Gastrocnemius medialis (tissue), 4 donors: ENCODE results near the gene ADRA2A. TPM values are rescaled to one million over a fixed set of nuclear protein-coding genes. Genes with fewer than 3 reads are reported as not detected.

ENCODE experiments used
- ATAC-seq, 2 donors: fragments of 150-250 bp; one replicate each; pipeline ENCODE4 v1.9.1; 2016
- DNase-seq, 2 donors: peaks; one replicate each; pipeline ENCODE4 v3.0.0-alpha.2; 2019
- H3K27ac ChIP-seq, 4 donors: fragments of 200-600 bp; sonication (generic); 1 replicate in 1 of 4; 2 replicates in 3 of 4; pipeline ENCODE4 v1.5.1; 2016 to 2018; ENCODE audit warnings: mild to moderate bottlenecking in 2 of 4, moderate library complexity in 1 of 4
- H3K27me3 ChIP-seq, 3 donors: fragments of 200-600 bp; sonication (generic) in 2 of 3; 1 replicate in 1 of 3; 2 replicates in 2 of 3; pipeline versions ENCODE4 v1.5.1 to v1.6.0; 2016 to 2019; ENCODE audit warnings: mild to moderate bottlenecking in 1 of 3, moderate library complexity in 1 of 3
- H3K36me3 ChIP-seq, 2 donors: fragments of 200-600 bp; sonication (generic) in 1 of 2; one replicate each; pipeline ENCODE4 v1.5.1; 2017 to 2018
- H3K4me1 ChIP-seq, 2 donors: fragments of 200-600 bp; sonication (generic) in 1 of 2; one replicate each; pipeline ENCODE4 v1.5.1; 2016 to 2017; ENCODE audit warnings: mild to moderate bottlenecking in 2 of 2
- H3K4me3 ChIP-seq, 4 donors: fragments of 200-600 bp; sonication (generic) in 3 of 4; 1 replicate in 1 of 4; 2 replicates in 3 of 4; pipeline ENCODE4 v1.5.1; 2016 to 2019; ENCODE audit warnings: mild to moderate bottlenecking in 2 of 4
- H3K9me3 ChIP-seq, 3 donors: fragments of 200-600 bp; sonication (generic) in 2 of 3; 1 replicate in 1 of 3; 2 replicates in 2 of 3; pipeline ENCODE4 v1.5.1; 2016 to 2019
- CTCF ChIP-seq, 5 experiments: fragments of 450-650 bp in 3 of 5; fragments of 200-600 bp in 2 of 5; sonication (generic) in 2 of 5; IDR thresholded peaks in 4 of 5; conservative IDR thresholded peaks in 1 of 5; 1 replicate in 4 of 5; 2 replicates in 1 of 5; pipeline ENCODE4 v1.5.1; 2016 to 2019; ENCODE audit warnings: antibody characterized with exemption in 5 of 5, mild to moderate bottlenecking in 3 of 5, moderate library complexity in 3 of 5
- POLR2A ChIP-seq, 2 donors: fragments of 450-650 bp; IDR thresholded peaks; one replicate each; pipeline ENCODE4 v1.6.1; 2017; ENCODE audit warnings: antibody characterized with exemption in 2 of 2, mild to moderate bottlenecking in 2 of 2, moderate library complexity in 2 of 2
- in situ Hi-C, 4 donors: fragments of 200-750 bp; cut with MboI; loops; one replicate each; pipeline versions ENCODE4 v1.15.0 to v1.8.0; 2017; ENCODE audit warnings: low sequenced_read_pairs in 4 of 4
- intact Hi-C: fragments of 100-400 bp; cut with DNase I; formaldehyde crosslinking; loops from one replicate; pipeline ENCODE4 v1.15.1; 2023; ENCODE audit warnings: low total_unique reads
- total RNA-seq, 4 donors: library from RNA; depleted of rRNA; stranded (reverse); fragments of >200 nt; gene quantifications; one replicate each; pipeline versions ENCODE4 v1.1.0 to v1.2.3, GENCODE V29; 2016

ADRA2A gene
- total RNA-seq, 4 donors from 2014 or later, result 0.19 to 0.94 (median 0.36) TPM

GRCh38 chr10:111103196-111103840 is 26.5 kb downstream of the ADRA2A start:
- ATAC-seq, result no peak
- in situ Hi-C loops, result no loop called here
- TF ChIP-seq POLR2A (IDR thresholded peaks at IDR 0.05) (no peak), CTCF (IDR thresholded peaks at IDR 0.05 in 4 of 5, conservative IDR thresholded peaks at IDR 0.05 in 1 of 5) (no peak)

GRCh38 chr10:111104811-111105210 is 28.0 kb downstream of the ADRA2A start:
- DNase-seq (no peak), ATAC-seq (no peak)
- H3K4me3 ChIP-seq, result no peak overlapping the region
- TF ChIP-seq CTCF (IDR thresholded peaks at IDR 0.05 in 4 of 5, conservative IDR thresholded peaks at IDR 0.05 in 1 of 5) (no peak), POLR2A (IDR thresholded peaks at IDR 0.05) (no peak)
- H3K9me3 ChIP-seq, result no peaks in the 10 kb centered on the region
- intact Hi-C loops, result no loop called here
- no peaks in the 10 kb centered on the region for H3K27me3 ChIP-seq
- H3K27ac ChIP-seq, result no peak overlapping the region
- no peaks in the 10 kb centered on the region for H3K36me3 ChIP-seq
- in situ Hi-C loops, result no loop called here
- no peaks in the 10 kb centered on the region for H3K4me1 ChIP-seq

More at GRCh38 chr10:111103196-111103840, 26.5 kb downstream of the ADRA2A start:
- H3K4me3 ChIP-seq, result no peak overlapping the region
- no peaks in the 10 kb centered on the region for H3K9me3 ChIP-seq
- no peaks in the 10 kb centered on the region for H3K4me1 ChIP-seq
- intact Hi-C loops, result no loop called here
- H3K36me3 ChIP-seq, result no peaks in the 10 kb centered on the region
- DNase-seq, result no peak
- no peak overlapping the region for H3K27ac ChIP-seq
- peaks cover 0 to 4% (median 0%) of the 10 kb centered on the region in 3 donors for H3K27me3 ChIP-seq

GRCh38 chr10:111106081-111106480 is 29.3 kb downstream of the ADRA2A start:
- H3K9me3 ChIP-seq, result no peaks in the 10 kb centered on the region
- no peaks in the 10 kb centered on the region for H3K4me1 ChIP-seq
- ATAC-seq (no peak), DNase-seq (no peak)
- in situ Hi-C loops, result no loop called here
- H3K27me3 ChIP-seq, result no peaks in the 10 kb centered on the region
- no peaks in the 10 kb centered on the region for H3K36me3 ChIP-seq
- no peak overlapping the region for H3K4me3 ChIP-seq
- intact Hi-C loops, result no loop called here
- no peak overlapping the region for H3K27ac ChIP-seq
- TF ChIP-seq POLR2A (IDR thresholded peaks at IDR 0.05) (no peak), CTCF (IDR thresholded peaks at IDR 0.05 in 4 of 5, conservative IDR thresholded peaks at IDR 0.05 in 1 of 5) (no peak)

- no peak overlapping the region for H3K4me3 ChIP-seq
- no peaks in the 10 kb centered on the region for H3K27me3 ChIP-seq
- no peak for TF ChIP-seq POLR2A (IDR thresholded peaks at IDR 0.05)
- TF ChIP-seq CTCF (IDR thresholded peaks at IDR 0.05 in 4 of 5, conservative IDR thresholded peaks at IDR 0.05 in 1 of 5), result no peak
- no peaks in the 10 kb centered on the region for H3K9me3 ChIP-seq
- DNase-seq (no peak), ATAC-seq (no peak)
- intact Hi-C loops (no loop called here), in situ Hi-C loops (no loop called here)
- no peaks in the 10 kb centered on the region for H3K36me3 ChIP-seq
- no peaks in the 10 kb centered on the region for H3K4me1 ChIP-seq
- no peak overlapping the region for H3K27ac ChIP-seq
Observed at GRCh38 chr10:111107023-111107422, 30.2 kb downstream of the ADRA2A start.

GRCh38 chr10:111107846-111108245 is 31.0 kb downstream of the ADRA2A start:
- intact Hi-C loops, result no loop called here
- no peak overlapping the region for H3K4me3 ChIP-seq
- H3K27me3 ChIP-seq, result no peaks in the 10 kb centered on the region
- H3K27ac ChIP-seq, result no peak overlapping the region
- no peaks in the 10 kb centered on the region for H3K4me1 ChIP-seq
- no peaks in the 10 kb centered on the region for H3K9me3 ChIP-seq
- in situ Hi-C loops, result no loop called here
- TF ChIP-seq CTCF (IDR thresholded peaks at IDR 0.05 in 4 of 5, conservative IDR thresholded peaks at IDR 0.05 in 1 of 5) (no peak), POLR2A (IDR thresholded peaks at IDR 0.05) (no peak)
- ATAC-seq, result no peak
- no peak for DNase-seq
- no peaks in the 10 kb centered on the region for H3K36me3 ChIP-seq
